H1 (cell line): ENCODE measurements around the gene ZFAND3.

Source experiments
- CEBPB ChIP-seq: IDR thresholded peaks from 2 replicates; pipeline ENCODE4 v1.6.1; 2012; ENCODE audit warnings: low read depth, low read length
- EGR1 ChIP-seq: IDR thresholded peaks from 2 replicates; pipeline ENCODE4 v1.6.1; 2011; ENCODE audit warnings: low read depth, low read length, borderline replicate concordance
- GTF2F1 ChIP-seq: IDR thresholded peaks from 2 replicates; pipeline ENCODE4 v1.6.1; 2012; ENCODE audit warnings: low read depth, low read length, improper control_type of control experiment, borderline replicate concordance
- KDM1A ChIP-seq: fragments of 200-600, 300-600 bp; sonication (generic); IDR thresholded peaks from 2 replicates; pipeline ENCODE4 v1.7.1; 2016; ENCODE audit warnings: mild to moderate bottlenecking, low read length, borderline replicate concordance
- NRF1 ChIP-seq: IDR thresholded peaks from 2 replicates; pipeline ENCODE4 v1.6.1; 2011; ENCODE audit warnings: mild to moderate bottlenecking, low read depth, low read length, improper control_type of control experiment
- POLR2A ChIP-seq, 2 experiments: IDR thresholded peaks; 1 replicate in 1 of 2; 2 replicates in 1 of 2; pipeline ENCODE4 v1.6.1; 2011; ENCODE audit warnings: low read depth in 2 of 2, low read length in 2 of 2, mild to moderate bottlenecking in 2 of 2; ENCODE audit errors: control extremely low read depth in 1 of 2
- POLR2AphosphoS5 ChIP-seq: IDR thresholded peaks from 2 replicates; pipeline ENCODE4 v1.6.1; 2011; ENCODE audit warnings: low read depth, low read length
- RAD21 ChIP-seq, 2 experiments: IDR thresholded peaks in 1 of 2; conservative IDR thresholded peaks in 1 of 2; 2 replicates each; pipeline ENCODE4 v1.6.1; 2011; ENCODE audit warnings: low read depth in 2 of 2, low read length in 2 of 2, improper control_type of control experiment in 1 of 2, inconsistent platforms in 1 of 2, mild to moderate bottlenecking in 1 of 2, moderate library complexity in 1 of 2
- SUZ12 ChIP-seq: fragments of 200-600 bp; sonication (generic); IDR thresholded peaks from 2 replicates; pipeline ENCODE4 v1.6.1; 2012; ENCODE audit warnings: mild to moderate bottlenecking, inconsistent platforms, low read length, moderate library complexity, mixed read lengths
- ZNF274 ChIP-seq: IDR thresholded peaks from 2 replicates; pipeline ENCODE4 v1.7.0; 2012; ENCODE audit warnings: low read length, borderline replicate concordance; ENCODE audit errors: extremely low read depth
- TF ChIP-seq, protein P1 (sequence below), 3 experiments: IDR thresholded peaks; 1 replicate in 2 of 3; 2 replicates in 1 of 3; pipeline versions ENCODE4 v1.5.1 to v1.6.1; 2011; ENCODE audit warnings: low read length in 3 of 3, mild to moderate bottlenecking in 3 of 3, inconsistent platforms in 2 of 3, low read depth in 1 of 3, moderate library complexity in 1 of 3; ENCODE audit not compliant: insufficient read depth in 1 of 3; ENCODE audit errors: control extremely low read depth in 1 of 3

DNA sequence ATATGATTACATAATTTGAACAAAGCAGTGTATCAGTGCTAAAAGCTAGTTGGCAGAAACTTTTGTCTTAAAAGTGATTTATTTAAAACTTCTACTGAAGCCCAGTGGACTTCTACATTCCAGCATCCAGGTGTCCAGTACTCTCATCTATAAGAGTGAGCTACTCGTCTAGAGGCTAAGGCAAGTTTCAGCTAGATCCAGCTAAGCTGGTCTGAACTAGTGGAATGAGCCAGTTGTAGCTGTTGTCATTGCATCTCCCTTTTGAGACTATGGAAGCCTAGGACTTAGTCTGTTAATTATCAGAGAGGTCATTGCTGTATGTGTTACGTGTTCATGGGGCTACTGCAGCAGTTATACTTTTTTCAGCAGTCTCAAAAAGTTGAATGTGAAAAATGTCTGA is 165.1 kb downstream of the ZFAND3 start:
- TF ChIP-seq ZNF274 = no peak
- TF ChIP-seq, protein P1, sequence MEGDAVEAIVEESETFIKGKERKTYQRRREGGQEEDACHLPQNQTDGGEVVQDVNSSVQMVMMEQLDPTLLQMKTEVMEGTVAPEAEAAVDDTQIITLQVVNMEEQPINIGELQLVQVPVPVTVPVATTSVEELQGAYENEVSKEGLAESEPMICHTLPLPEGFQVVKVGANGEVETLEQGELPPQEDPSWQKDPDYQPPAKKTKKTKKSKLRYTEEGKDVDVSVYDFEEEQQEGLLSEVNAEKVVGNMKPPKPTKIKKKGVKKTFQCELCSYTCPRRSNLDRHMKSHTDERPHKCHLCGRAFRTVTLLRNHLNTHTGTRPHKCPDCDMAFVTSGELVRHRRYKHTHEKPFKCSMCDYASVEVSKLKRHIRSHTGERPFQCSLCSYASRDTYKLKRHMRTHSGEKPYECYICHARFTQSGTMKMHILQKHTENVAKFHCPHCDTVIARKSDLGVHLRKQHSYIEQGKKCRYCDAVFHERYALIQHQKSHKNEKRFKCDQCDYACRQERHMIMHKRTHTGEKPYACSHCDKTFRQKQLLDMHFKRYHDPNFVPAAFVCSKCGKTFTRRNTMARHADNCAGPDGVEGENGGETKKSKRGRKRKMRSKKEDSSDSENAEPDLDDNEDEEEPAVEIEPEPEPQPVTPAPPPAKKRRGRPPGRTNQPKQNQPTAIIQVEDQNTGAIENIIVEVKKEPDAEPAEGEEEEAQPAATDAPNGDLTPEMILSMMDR (IDR thresholded peaks at IDR 0.05; ENCODE audit: control extremely low read depth in 1 of 3, insufficient read depth in 1 of 3, low read depth in 1 of 3, low read length in 3 of 3) = no peak
- TF ChIP-seq CEBPB = no peak
- no peak for TF ChIP-seq POLR2A (IDR thresholded peaks at IDR 0.05; ENCODE audit: control extremely low read depth in 1 of 2, low read depth in 2 of 2, low read length in 2 of 2)
- no peak for TF ChIP-seq GTF2F1
- no peak for TF ChIP-seq POLR2AphosphoS5
- no peak for TF ChIP-seq NRF1
- TF ChIP-seq RAD21 (IDR thresholded peaks at IDR 0.05 in 1 of 2, conservative IDR thresholded peaks at IDR 0.05 in 1 of 2; ENCODE audit: low read depth in 2 of 2, low read length in 2 of 2) = no peak
- TF ChIP-seq KDM1A = no peak
- TF ChIP-seq SUZ12 = no peak
- TF ChIP-seq EGR1 = no peak
